Activated CD4-positive, alpha-beta T cell treated with anti-CD3 and anti-CD28 coated beads for 4 hours (primary cell): ENCODE results near the gene STPG4.

ENCODE experiments used
- DNase-seq, 2 donors: peaks; one replicate each; pipeline ENCODE4 v3.0.0-alpha.2; 2020

STPG4 gene

DNA sequence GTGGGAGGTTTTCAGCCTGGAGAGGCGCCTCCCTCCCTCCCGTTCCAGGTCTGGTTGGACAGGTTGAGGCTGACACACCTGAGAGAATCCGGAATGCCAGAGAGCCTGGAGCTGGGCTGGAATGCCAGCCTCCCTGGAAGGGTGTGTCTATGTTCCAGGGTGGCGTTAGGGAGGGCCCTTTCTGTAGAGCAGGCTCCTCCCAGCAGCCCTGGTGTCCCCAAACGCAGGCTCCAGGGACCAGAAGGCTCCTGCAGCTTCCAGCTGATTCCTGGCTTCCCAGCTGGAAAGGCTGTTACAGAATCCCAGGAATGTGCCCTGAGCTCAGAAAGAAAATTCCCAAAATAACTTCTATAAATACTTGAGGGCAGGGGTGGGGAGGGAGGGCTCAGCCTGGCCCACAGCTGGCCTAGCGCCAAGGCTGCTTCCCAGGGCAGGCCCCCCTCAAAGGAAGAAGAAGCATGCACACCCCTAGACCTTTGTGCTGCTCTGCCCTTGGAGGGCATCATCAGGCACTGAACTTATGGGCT lies 85.4 kb downstream of the STPG4 start:
- DNase-seq = no peak

DNA sequence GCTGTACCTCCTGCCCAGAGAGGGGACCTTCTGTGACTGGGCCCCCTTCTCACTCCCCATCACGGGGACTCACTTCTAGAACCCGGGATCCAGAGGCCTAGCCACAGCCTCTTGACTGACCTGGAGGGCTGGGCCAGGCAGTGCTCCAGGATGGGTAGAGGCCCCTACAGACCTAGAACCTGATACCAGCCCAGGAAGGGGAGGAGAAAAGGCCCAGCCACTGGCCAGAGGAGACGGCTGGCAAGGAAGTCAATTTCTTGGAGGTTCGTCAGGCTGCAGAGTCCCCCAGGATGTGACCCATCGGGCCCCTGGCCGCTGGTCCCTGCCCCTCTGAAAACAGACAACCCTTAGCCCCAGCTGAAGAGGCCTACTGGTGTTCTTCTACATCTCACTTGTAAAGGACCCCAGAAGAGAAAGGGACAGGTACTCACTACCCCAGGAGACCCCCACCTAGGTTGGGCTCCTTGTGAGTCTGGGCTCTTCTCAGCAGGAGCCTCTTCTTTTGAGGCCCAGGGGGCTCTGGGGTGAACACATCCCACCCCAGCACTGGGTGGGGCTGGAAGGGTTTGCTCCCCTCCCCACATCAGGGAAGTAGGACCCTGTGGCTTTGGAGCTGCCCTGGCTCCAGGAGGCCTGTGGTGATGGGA lies 86.0 kb downstream of the STPG4 start:
- no peak for DNase-seq

DNA sequence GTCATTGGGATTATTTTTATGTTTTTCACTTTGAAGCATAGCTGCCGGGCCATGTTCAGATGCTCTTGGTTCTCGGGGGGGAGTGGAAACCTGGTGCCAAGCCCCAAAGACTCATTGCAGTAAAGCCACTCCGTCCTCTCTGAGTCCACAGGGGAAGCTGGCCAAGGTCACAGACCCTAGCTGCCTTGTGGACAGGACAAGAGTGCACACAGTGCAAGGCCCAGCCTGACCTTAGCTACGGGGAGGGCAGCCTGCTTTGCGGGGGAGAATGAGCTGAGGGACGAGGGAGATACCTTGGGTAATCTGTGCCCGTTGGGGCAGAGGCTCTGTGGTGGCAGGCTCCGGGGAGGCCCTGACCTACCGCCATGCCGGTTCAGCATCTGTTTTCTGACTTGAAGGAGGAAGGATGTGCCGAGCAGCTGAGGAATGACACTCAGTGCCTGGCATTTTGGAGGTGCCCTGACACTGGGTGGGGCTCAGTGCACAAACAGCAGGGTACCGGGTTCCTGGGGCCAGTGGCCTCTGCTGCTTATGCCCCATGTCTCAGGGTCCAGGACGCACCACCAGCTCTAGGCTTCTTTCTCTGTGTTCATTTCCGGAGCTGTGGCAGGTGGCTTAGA lies 87.2 kb downstream of the STPG4 start:
- DNase-seq = no peak

DNA sequence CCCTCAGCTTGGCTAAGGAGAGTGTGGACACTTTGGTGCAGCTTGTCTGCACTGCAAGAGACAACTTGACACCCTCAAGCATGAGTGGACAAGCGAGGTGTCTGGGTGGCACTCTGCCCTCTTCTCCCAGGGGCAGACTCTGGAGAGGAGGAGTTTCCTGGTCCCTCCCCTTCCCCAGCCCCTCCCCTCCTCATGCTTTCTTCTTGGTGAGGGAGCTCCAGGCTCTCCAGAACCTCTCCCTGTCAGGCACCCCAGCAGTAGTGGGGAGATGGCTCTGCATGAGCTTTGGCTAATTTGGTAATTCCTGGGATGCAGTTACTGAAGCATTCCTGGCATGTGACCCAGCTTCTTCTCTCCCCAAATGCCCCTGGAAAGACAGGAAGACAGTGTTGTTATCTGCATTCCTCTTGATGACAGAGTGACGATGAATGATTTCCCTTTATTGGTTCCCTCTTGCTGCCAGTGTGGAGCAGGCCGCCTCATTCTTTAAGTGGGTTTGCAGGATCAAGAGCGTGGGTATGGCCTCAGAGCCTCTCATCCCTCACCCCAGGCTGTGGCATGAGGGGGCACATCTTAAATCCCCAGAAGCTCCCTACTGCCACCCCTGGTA lies 89.2 kb downstream of the STPG4 start:
- no peak for DNase-seq

DNA sequence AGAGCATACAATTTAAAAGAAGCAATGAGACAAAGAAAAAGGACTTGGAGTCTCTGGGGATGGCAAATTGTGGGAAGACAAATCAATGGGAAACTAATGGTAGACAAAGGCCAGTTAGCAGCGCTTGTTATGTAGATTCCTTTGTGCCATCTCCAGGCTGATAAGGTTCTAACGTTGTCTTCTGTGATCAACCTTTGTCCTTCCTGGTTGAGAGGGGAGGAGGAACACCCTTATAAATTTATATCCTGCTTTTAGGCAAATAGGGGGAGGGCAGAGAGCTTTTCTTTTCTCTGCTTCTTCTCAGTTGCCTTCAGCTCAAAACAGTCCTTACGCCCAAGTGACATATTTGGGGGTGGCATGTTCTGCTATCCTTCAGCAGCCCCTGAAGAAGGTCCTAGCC lies 89.8 kb downstream of the STPG4 start:
- no peak for DNase-seq

DNA sequence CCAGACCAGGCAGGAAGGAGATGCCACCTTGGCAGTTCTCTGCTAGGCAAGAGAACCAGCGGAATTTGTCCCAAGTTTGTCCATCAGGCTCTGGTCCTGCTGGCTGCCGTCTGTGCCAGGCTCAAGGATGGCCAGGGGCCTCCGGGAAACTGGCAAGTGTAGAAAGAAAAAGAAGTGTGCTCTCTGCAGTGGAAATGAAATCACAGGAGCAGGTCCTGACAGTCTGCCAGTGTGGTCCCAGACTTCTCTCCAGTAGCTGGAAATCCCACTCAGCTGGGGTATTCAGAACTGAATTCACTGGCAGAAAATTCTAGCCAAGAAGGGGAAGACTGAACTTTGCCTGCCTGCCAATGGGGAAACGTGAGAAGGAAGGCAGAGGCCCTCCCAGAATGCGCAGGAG lies 91.0 kb downstream of the STPG4 start:
- DNase-seq = no peak

DNA sequence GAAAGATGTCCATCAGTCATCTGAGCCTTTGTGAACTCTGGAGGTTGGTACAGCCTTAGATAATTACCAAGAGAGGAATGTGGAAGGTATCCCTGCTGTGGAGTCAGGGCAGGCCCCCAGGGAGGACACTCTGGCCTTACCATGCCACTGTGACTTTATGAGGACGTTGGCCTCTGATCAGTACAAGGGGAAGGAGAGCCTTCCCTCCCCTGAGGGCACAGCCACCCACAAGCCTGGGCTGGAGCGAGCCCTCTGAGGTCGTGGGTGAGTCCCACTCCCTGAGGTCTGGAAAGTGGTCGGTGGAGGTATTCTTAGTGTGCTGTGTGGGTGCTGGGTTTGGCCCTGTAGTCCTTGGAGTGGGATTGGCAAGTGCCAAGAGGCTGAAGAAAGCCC lies 91.6 kb downstream of the STPG4 start:
- no peak for DNase-seq

DNA sequence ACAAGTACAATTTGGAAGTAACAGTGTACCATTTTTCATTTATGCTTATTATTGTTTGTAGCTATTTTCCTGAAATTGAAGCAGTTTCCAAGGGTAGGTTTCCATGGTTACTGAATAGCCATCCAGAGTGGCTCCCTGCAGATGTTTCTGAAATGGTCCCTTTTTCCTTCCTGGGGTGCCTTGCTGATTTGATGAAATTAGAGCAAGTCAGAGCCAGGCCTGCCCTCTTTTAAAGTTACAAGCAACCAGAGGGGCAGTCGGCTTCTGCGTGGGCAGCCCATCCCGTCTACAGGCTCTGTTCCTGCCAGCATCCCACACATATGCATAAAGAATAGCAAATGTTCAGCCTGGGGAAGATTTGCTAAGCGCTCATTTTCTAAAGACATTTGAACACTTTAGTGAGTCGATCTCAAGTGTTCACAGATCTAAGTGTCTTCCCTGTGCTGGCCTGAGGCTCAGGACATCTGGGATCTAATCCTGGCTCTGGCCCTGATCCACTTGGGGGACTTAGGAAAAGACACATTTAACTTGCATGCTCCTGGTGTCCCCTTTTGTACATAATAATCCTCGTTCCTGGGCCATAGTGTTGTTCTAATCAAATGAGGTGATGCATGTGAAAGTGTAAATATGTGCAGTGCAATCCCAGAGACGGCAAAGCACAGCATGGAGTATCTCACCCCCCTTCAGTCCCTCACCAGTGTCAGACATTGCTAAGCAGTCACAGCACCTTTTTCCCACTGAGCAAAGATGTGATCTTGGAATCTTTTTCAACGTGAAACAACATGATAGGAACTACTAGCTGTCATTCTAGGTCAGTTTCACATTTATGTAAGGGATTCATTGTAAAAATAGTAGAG lies 92.2 kb downstream of the STPG4 start:
- DNase-seq = no peak

DNA sequence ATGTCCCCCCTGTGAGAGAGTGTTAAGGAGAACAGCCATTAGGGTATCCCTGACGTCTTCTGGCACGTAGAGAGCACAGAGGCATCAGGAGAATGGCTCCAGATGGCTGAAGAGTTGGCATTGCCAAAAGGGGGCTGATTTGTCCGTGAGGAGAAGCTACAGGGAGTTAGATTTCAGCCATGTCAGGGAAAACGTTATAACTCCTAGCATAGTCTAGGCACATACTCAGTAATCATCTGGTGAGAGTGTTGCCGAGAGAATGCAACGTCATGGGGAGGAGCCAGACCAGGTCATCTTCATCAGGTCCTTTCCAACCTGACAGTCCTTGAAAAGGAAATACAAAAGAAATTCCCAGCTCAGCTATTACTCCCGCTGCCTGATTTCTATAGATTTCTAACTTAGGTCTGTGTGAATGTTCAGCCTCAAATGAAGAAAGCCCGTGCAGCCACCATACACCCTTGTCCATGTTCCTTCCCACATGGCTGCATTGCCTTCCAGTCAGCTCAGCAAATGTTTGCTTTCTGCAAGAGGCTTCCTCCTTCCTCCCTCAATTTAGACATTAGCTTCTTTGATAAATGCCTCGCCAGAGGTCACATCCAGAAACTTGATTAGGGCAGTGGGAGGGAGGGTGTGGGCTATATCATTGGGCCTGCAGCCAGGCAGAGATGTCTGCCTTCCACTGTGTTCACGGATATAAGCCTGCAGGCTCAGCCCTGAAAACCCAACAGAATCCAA lies 93.0 kb downstream of the STPG4 start:
- DNase-seq = no peak

DNA sequence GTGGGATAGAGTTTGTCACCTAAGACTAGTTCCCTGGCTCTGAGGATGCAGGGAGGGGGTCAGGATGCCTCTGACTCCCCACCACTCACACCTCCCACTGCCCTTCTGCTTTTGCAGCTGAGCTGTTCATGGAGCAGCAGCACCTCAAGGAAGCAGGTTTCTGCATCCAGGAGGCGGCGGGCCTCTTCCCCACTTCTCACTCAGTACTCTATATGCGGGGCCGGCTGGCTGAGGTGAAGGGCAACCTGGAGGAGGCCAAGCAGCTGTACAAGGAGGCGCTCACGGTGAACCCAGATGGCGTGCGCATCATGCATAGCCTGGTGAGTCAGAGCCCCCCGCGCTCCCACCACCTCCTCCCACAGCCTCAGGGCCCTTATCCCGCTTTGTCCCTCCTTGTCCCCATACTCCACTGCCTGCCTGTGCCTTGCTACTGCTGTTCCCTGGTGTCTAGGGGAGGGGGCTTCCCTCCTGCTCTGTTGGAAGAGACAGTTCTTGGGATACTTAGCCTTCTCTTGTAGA lies 94.4 kb downstream of the STPG4 start:
- no peak for DNase-seq

DNA sequence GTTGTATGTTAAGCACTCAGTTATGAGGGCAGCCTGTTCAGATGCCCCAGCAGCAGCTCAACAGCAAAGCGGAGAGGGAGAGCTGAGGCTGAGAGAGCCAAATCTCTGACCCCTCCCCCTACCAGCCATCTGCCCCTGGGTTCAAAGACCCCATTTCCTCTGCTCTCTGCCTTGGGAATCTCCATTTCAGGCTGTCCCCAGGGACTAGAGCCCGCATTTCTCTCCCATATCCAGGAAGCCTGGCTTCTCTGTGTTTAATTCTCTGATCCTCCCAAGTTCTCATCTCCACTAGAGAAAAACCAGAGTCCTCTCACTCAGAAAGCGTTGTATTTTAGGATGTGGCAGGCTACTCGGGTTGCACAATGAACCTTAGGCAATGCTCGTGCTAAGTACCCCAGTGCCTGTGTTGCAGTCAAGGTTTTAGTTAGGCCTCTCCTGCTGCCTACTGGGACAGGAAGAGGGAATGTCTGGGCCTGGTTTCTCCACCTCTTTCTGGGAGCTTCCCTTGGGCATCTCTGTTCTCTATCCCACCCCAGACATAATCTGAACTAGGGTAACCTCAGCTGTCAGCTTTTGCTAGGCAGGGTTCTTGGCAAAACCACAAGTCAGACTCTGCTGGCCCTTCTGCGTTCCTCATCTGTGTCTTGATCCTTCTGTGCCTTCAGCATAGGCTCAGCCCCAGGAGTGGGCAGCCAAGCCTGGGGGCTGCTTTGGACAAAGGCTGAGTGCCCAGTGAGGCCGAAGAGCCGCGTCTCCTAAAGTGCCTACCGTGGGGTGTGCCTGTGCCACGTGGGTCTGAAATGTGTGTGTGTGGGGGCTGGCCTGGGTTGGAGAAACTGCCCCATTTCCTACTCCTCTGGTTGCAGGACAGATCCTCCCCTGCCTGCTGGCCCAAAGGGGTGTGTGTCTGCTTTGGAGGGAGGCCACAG lies 96.8 kb downstream of the STPG4 start:
- no peak for DNase-seq

DNA sequence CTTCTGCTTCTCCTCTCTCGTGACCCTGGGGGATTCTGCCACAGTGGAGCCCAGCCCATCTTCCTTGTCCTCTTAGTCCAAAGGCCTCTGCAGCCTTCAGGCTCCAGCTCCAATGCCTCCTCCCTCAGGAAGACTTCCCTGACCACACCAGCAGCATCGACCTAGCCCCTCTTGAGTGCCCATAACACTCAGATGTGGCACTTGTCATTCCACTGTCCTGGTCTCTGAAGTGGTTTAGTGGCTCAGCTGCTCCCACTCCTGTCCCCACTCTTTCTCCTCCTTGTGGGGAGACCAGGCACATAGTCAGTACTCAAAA lies 97.5 kb downstream of the STPG4 start:
- DNase-seq = no peak

DNA sequence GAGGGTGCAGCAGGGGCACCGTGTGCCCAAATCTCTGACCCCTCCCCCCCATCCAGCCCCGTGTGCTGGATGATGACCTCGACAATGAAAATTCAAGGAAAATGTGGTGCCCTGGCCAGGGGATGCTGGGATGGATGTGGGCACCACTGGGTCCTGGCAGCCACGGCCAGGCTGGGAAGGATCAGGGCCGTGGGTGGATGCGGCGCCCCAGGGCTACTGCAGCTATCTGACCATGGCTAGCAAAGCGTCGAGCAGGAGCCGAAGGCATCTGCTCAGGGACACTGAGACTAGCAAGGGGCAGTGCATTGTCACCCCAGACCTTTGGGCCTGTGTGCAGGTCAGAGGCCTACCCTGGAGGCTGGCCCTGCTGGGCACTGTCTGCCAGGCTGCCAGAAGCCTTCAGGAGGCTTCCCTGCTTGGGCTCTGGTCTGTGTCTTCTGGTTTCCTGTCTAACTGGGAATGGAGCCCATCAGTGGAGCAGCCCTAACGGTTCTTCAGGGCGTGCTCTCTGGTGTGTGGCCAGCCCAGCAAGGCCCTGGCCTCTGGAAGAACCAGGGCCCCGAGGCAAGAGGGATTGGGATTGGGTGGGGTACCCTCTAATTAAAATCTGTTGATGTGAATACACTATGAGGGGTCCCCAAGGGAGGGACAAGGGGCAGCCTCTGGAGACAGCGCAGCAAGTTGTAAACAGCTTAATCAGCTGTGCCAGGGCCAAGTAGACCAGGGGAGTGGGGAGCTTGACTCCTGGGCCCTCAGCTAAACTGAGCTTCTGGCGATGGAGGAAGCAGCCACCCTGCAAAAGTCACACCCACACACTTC lies 98.0 kb downstream of the STPG4 start:
- DNase-seq = no peak

DNA sequence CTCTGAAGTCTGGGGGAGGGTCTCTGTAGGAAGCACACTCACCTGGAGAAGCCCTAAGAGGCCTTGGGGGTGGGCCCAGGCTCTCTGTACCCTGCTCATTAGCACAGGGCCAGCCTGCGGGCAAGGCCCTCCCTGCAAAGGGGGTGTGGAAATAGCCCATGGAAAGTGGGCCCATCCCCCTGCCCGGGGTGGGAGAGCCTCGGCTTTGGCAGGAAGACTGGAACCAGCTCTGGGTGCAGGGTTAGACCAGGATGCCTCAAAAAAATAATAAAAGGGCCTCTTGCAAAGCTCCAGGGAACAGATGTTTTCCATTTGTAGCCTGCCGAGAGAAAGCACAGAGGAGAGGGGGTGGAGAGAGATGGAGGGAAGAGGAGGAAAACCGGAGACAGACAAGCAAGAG lies 98.7 kb downstream of the STPG4 start:
- no peak for DNase-seq

DNA sequence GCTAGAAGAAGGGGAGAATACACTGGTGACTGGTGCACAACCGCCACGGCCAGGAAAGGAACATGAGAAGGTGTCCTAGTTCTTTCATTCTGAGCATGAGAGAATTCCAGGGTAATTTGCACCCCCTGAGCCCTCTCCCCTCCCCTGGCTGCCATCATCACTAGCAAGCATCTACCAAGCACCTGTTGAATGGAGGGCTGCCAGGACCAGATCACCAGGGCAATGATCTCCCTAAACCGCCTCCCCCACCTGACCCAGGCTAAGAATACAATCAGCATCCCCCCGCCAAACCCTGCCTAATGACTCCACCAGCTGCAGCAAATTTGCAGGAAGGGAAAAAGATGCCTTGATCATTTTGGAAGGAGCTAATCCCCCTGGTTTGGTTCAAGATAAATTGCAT lies 100.2 kb downstream of the STPG4 start:
- DNase-seq = no peak

DNA sequence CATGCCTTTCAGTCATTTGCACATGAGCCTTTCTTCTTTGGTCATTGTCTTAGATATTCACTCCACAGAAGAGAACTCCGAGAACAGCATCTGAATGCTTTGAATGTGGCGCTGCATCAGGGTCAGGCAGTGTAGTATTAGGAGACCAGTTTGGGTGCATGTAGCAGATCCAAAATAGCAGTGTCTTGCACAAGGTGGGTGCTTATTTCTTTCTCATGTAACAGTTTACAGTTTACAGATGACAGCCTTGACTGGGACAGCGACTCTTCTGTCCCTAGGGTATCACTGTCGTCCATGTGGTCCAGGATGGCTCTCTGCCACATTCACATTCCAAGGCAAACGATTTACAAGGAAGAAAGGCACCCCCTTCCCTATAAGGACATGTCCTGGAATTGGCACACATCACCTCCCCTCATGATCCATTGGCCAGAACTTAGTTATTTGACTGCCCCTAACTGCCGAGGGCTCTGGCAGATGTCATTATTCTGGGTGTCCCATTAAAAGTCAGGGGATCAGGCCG lies 101.0 kb downstream of the STPG4 start:
- no peak for DNase-seq

DNA sequence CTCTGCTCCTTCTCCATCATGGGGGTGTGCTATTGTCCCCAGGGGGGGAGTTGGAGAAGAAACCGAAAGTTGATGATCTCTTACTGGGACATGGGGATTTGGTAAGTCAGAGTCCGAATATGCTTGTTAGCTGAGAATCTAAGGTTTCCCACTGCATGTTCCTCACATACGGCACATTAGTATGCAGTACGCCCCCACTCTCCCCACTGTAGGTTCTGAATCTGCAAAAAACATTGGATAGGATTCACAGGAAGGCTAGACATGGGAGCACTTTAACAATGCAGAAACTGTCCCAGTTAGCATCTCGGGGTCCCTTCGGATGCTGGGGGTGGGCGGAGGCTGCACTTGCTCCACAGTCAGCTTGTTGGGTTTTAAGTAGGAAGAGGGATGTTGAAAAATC lies 102.3 kb downstream of the STPG4 start:
- no peak for DNase-seq

DNA sequence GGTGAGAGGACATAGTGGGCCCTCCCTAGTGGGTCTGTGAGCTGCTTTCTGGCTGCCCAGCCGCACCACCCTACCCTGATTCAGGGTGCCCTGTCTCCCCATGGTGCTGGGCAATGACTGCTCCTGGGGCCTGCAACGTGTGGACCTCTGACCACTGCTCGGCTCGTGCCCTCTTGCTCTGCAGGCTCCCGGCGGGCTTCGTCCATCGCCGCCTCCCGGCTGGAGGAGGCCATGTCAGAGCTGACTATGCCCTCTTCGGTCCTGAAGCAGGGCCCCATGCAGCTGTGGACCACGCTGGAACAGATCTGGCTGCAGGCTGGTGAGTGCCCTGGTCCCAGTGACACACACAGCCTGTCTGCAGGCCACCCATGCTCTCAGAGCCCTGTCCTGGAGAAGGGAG lies 103.5 kb downstream of the STPG4 start:
- no peak for DNase-seq

DNA sequence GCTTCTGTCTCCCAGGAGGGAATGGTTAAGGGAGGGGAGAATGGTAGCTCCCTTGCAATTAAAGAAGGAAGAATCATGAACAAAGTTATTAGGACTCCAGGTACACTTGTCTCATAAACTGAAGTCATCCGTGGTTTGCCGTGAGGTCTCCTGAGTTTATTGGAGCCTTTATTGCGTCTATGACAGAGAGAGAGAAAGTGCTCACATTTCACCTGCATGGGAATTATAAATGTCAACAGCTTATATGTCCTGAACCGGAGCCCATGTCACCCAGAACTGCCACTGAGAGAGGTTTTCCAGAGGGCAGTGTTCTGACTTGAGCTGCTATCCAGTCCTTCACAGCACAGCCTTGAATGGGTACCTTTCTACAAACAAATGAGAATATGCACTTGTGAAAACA lies 104.3 kb downstream of the STPG4 start:
- no peak for DNase-seq

DNA sequence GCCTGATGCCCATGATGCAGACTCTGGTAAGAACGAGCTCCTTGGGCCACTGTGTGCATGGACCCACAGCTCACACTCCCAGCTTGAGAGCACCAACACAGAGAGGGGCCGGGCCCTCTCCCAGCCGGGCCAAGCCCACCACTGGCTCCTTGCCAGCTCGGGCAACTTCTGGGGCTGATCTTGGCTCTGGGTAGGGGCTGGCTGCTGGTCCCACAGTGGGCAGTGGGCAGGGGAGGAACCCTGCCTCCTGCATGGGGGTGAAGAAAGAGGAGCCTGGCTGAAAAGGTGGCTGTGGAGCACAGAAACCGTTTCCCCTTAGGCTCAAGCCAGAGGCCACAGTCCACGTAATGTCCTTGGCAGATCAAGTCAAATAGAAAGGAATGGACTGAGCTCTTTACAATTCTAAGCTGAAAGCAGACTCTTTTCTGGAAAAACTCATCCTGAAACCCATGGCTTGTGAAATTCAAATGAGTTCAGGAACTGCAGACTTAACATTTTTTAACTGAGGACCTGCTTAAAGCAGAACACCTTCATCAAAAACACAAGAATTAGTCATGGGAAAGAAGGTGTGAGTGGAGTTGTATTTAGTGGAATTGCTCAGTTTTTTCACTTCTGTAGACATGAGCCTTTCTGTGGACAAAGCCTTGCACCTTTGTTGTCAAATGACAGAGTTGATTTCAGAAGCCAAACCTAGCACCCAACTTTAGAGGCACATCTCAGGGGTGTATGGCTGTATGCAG lies 104.9 kb downstream of the STPG4 start:
- DNase-seq = no peak
